Tibial nerve (tissue), 4 donors: ENCODE results near the gene WDR47. TPM values are rescaled to one million over a fixed set of nuclear protein-coding genes. Genes with fewer than 3 reads are reported as not detected.
"Not testable (repeated sequence)": the region's sequence is repeated elsewhere in the genome, so short reads cannot be mapped to it uniquely, and the experiment has no call there.

Experiments used
- DNase-seq, 2 donors: peaks; one replicate each; pipeline ENCODE4 v3.0.0-alpha.2; 2019; ENCODE audit warnings: low spot score in 2 of 2
- H3K27ac ChIP-seq, 4 donors: fragments of 200-600 bp; sonication (generic) in 3 of 4; one replicate each; pipeline ENCODE4 v1.5.1; 2017 to 2019; ENCODE audit warnings: mild to moderate bottlenecking in 1 of 4
- H3K27me3 ChIP-seq, 2 donors: fragments of 200-600 bp; sonication (generic) in 1 of 2; one replicate each; pipeline versions ENCODE4 v1.5.1 to v1.6.0; 2017 to 2019
- H3K36me3 ChIP-seq, 3 donors: fragments of 200-600 bp; sonication (generic); one replicate each; pipeline ENCODE4 v1.5.1; 2018 to 2019
- H3K4me1 ChIP-seq, 4 donors: fragments of 200-600 bp; sonication (generic) in 3 of 4; one replicate each; pipeline ENCODE4 v1.5.1; 2017 to 2019
- H3K4me3 ChIP-seq, 4 donors: fragments of 200-600 bp; sonication (generic) in 3 of 4; one replicate each; pipeline ENCODE4 v1.5.1; 2017 to 2019; ENCODE audit warnings: mild to moderate bottlenecking in 1 of 4, moderate library complexity in 1 of 4
- H3K9me3 ChIP-seq, 4 donors: fragments of 200-600 bp; sonication (generic) in 3 of 4; one replicate each; pipeline ENCODE4 v1.5.1; 2017 to 2019
- EP300 ChIP-seq, 2 donors: sonication (generic); formaldehyde crosslinking; IDR thresholded peaks; one replicate each; pipeline ENCODE4 v1.6.1; 2017; ENCODE audit warnings: antibody characterized with exemption in 2 of 2, mild to moderate bottlenecking in 1 of 2
- POLR2A ChIP-seq, 2 donors: fragments of 450-650 bp; IDR thresholded peaks; one replicate each; pipeline ENCODE4 v1.6.1; 2017; ENCODE audit warnings: antibody characterized with exemption in 2 of 2, mild to moderate bottlenecking in 2 of 2, moderate library complexity in 2 of 2
- WGBS, 2 donors: methylation state at CpG; one replicate each; pipeline ENCODE4 v1.1.5; 2018; 5-methylcytosine and 5-hydroxymethylcytosine counted together
- total RNA-seq, 4 donors: library from RNA; depleted of rRNA; stranded (reverse); fragments of >200 nt; gene quantifications; one replicate each; pipeline ENCODE4 v1.1.0, GENCODE V29; 2016
- TF ChIP-seq, protein P1 (sequence below), 5 experiments: fragments of 200-600 bp in 3 of 5; fragments of 450-650 bp in 2 of 5; sonication (generic) in 3 of 5; IDR thresholded peaks; one replicate each; pipeline ENCODE4 v1.5.1; 2016 to 2019; ENCODE audit warnings: antibody characterized with exemption in 5 of 5, mild to moderate bottlenecking in 3 of 5, moderate library complexity in 2 of 5

Gene WDR47
- total RNA-seq, 4 donors from 2014 or later: 14.1 to 47.4 (median 17.3) TPM

DNA sequence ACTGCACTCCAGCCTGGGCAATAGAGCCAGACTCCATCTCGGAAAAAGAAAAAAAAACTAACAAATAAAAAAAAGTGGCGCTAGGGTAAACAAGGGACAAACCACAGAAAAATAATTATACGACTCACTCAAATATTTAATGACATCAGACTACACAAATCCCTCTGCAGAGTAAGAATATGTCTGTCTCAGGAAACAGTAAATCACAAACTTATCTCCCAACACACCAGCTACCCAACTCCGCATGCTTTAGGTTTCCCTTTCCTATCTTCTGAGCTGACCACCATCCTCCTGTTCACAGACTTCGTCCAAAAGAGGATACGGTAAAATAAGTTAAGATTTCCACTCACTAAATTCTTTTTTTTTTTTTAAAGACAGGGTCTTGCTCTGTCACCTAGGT, 16.2 kb downstream of the WDR47 start:
- Histone ChIP-seq H3K27ac (no peak overlapping the region), H3K9me3 (no peaks in the 10 kb centered on the region), H3K4me3 (no peak overlapping the region), H3K36me3 (peaks cover 0 to 17% (median 0%) of the 10 kb centered on the region in 3 donors), H3K4me1 (peaks cover 0 to 11% (median 3%) of the 10 kb centered on the region in 4 donors), H3K27me3 (no peaks in the 10 kb centered on the region)
- 81 to 87% methylated on average over 6 of the region's 6 CpGs for WGBS, 2 donors
- TF ChIP-seq, protein P1, sequence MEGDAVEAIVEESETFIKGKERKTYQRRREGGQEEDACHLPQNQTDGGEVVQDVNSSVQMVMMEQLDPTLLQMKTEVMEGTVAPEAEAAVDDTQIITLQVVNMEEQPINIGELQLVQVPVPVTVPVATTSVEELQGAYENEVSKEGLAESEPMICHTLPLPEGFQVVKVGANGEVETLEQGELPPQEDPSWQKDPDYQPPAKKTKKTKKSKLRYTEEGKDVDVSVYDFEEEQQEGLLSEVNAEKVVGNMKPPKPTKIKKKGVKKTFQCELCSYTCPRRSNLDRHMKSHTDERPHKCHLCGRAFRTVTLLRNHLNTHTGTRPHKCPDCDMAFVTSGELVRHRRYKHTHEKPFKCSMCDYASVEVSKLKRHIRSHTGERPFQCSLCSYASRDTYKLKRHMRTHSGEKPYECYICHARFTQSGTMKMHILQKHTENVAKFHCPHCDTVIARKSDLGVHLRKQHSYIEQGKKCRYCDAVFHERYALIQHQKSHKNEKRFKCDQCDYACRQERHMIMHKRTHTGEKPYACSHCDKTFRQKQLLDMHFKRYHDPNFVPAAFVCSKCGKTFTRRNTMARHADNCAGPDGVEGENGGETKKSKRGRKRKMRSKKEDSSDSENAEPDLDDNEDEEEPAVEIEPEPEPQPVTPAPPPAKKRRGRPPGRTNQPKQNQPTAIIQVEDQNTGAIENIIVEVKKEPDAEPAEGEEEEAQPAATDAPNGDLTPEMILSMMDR (IDR thresholded peaks at IDR 0.05): no peak
- no peak for TF ChIP-seq EP300 (IDR thresholded peaks at IDR 0.05)
- no peak for DNase-seq

DNA sequence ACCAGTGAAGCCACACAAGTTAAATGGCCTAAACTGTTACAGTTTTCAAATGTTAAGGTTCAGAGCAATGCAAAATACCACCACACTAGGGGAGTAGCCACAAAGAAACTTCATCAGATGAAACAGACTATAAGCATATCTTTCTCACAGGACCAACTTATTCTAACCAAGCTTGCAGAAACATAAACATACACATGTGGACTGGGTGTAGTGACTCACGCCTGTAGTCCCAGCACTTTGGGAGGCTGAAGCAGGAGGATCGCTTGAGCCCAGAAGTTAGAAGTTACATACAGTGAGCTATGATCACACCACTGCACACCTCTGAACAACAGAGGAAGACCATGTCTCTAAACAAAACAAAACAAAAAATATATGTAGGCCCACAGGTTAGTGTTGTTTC, 17.3 kb downstream of the WDR47 start:
- Histone ChIP-seq H3K4me3 (no peak overlapping the region), H3K27ac (no peak overlapping the region), H3K36me3 (peaks cover 0 to 17% (median 0%) of the 10 kb centered on the region in 3 donors), H3K9me3 (no peaks in the 10 kb centered on the region), H3K27me3 (no peaks in the 10 kb centered on the region), H3K4me1 (peaks cover 0 to 17% (median 2%) of the 10 kb centered on the region in 4 donors)
- no peak for DNase-seq
- TF ChIP-seq, protein P1 (IDR thresholded peaks at IDR 0.05): no peak
- TF ChIP-seq EP300 (IDR thresholded peaks at IDR 0.05) (no peak), POLR2A (IDR thresholded peaks at IDR 0.05) (no peak)
- 94 to 97% methylated on average over 2 of the region's 2 CpGs for WGBS, 2 donors

DNA sequence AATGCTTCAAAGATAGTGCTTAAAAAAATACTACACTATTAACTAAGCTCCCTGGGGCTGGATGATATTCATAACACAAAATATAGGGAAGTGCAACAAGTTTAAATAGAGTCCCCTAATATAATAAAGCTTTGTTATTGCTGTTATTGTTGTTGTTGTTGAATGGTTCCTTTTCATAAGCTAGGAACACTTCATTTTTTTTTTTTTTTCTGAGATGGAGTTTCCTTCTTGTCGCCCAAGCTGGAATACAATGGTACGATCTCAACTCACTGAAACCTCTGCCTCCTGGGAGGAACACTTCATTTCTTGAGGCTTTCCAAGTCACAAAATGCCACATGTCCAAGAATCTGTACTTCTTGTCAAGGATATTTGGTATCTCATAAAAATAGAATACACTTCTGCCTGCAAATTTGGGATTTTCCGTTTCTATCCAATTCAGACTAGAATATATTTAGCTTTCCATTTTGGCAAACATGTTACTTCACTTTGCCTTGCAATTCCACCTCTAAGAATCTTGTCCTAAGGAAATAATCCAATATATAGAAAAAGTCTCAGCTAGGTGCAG, 21.1 kb downstream of the WDR47 start:
- peaks cover 0 to 49% (median 0%) of the 10 kb centered on the region in 3 donors for H3K36me3 ChIP-seq
- WGBS, 2 donors: 48 to 63% methylated on average over 3 of the region's 3 CpGs

DNA sequence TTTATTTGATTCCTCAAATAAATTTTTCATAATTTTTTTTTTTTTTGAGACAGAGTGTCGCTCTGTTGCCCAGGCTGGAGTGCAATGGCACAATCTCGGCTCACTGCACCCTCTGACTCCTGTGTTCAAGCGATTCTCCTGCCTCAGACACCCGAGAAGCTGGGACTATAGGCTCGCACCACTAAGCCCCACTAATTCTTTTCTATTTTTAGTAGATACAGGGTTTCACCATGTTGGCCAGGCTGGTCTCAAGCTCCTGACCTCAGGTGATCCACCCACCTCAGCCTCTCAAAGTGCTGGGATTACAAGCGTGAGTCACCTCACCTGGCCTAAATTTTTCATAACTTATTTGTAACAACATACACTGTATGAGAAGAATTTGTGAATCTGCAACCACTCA, 24.2 kb downstream of the WDR47 start:
- not testable (repeated sequence) for H3K27me3 ChIP-seq, DNase-seq, H3K4me3 ChIP-seq, H3K27ac ChIP-seq
- WGBS, 2 donors: 96 to 97% methylated on average over 6 of the region's 6 CpGs
- Histone ChIP-seq H3K36me3 (peaks cover 0 to 70% (median 0%) of the 10 kb centered on the region in 3 donors), H3K4me1 (peaks cover 0 to 13% (median 0%) of the 10 kb centered on the region in 4 donors), H3K9me3 (peaks cover 0 to 14% (median 2%) of the 10 kb centered on the region in 4 donors)

More for the DNA sequence above, 21.1 kb downstream of the WDR47 start:
- no peak for DNase-seq
- H3K4me3 ChIP-seq: no peak overlapping the region
- TF ChIP-seq, protein P1 (IDR thresholded peaks at IDR 0.05): no peak
- TF ChIP-seq POLR2A (IDR thresholded peaks at IDR 0.05) (no peak), EP300 (IDR thresholded peaks at IDR 0.05) (no peak)
- peak overlapping the region in 2 of 4 donors; percentile 32 to 66 for H3K27ac ChIP-seq
- peaks cover 0 to 14% (median 2%) of the 10 kb centered on the region in 4 donors for H3K9me3 ChIP-seq
- H3K27me3 ChIP-seq: no peaks in the 10 kb centered on the region
- H3K4me1 ChIP-seq: peaks cover 0 to 17% (median 0%) of the 10 kb centered on the region in 4 donors

DNA sequence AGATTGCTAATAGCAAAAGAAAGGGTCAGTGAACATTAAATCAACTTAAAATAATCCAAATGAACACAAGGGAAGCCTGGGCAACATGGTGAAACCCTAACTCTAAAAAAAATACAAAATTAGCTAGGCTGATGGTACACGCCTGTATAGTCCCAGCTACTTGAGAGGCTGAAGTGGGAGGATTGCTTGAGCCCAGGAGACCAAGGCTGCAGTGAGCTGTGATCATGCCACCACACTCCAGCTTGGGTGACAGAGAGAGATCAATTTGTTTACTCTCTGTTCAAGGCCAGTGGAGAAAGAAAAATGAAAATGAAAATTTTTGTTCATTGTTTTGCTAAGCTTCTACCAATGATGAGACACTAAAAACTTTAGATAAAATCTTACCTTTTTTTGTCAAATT, 24.8 kb downstream of the WDR47 start:
- Histone ChIP-seq H3K4me1 (peaks cover 0 to 15% (median 0%) of the 10 kb centered on the region in 4 donors), H3K36me3 (peaks cover 0 to 68% (median 0%) of the 10 kb centered on the region in 3 donors), H3K27ac (no peak overlapping the region), H3K4me3 (no peak overlapping the region), H3K27me3 (no peaks in the 10 kb centered on the region), H3K9me3 (peaks cover 0 to 14% (median 2%) of the 10 kb centered on the region in 4 donors)
- TF ChIP-seq POLR2A (IDR thresholded peaks at IDR 0.05) (no peak), EP300 (IDR thresholded peaks at IDR 0.05) (no peak)
- TF ChIP-seq, protein P1 (IDR thresholded peaks at IDR 0.05): no peak
- no peak for DNase-seq
- WGBS, 2 donors: 100% methylated on average over 1 of the region's 1 CpG
